Sigmoid colon (tissue), 7 donors: ENCODE data around the gene RASGRP2. TPM values are rescaled to one million over a fixed set of nuclear protein-coding genes. Genes with fewer than 3 reads are reported as not detected.
A peak's percentile ranks its signal among the peaks of the same experiment; 100 is the strongest.

Experiments
- DNase-seq: peaks from one replicate; pipeline ENCODE4 v3.0.0-alpha.2; 2019
- H3K27ac ChIP-seq, 4 donors: fragments of 200-600 bp; sonication (generic); one replicate each; pipeline ENCODE4 v1.5.1; 2016 to 2019; ENCODE audit warnings: mild to moderate bottlenecking in 1 of 4
- H3K27me3 ChIP-seq, 3 donors: fragments of 200-600 bp; sonication (generic); one replicate each; pipeline ENCODE4 v1.5.1; 2019; ENCODE audit warnings: mild to moderate bottlenecking in 1 of 3
- H3K36me3 ChIP-seq, 4 donors: fragments of 200-600 bp; sonication (generic); one replicate each; pipeline ENCODE4 v1.5.1; 2016 to 2019
- H3K4me1 ChIP-seq, 4 donors: fragments of 200-600 bp; sonication (generic); one replicate each; pipeline ENCODE4 v1.5.1; 2017 to 2019
- H3K4me3 ChIP-seq, 4 donors: fragments of 200-600 bp; sonication (generic); one replicate each; pipeline ENCODE4 v1.5.1; 2017 to 2019; ENCODE audit warnings: mild to moderate bottlenecking in 2 of 4, moderate library complexity in 1 of 4
- H3K9me3 ChIP-seq, 4 donors: fragments of 200-600 bp in 3 of 4; sonication (generic) in 3 of 4; one replicate each; pipeline versions ENCODE4 v1.5.1 to v1.6.1; 2013 to 2019
- EP300 ChIP-seq, 4 donors: sonication (generic); formaldehyde crosslinking; IDR thresholded peaks; one replicate each; pipeline ENCODE4 v1.6.1; 2017; ENCODE audit warnings: antibody characterized with exemption in 4 of 4
- POLR2A ChIP-seq, 2 donors: fragments of 450-650 bp; IDR thresholded peaks; one replicate each; pipeline ENCODE4 v1.6.1; 2016; ENCODE audit warnings: antibody characterized with exemption in 2 of 2, mild to moderate bottlenecking in 2 of 2, moderate library complexity in 2 of 2
- POLR2AphosphoS5 ChIP-seq, 4 donors: sonication (generic); formaldehyde crosslinking; IDR thresholded peaks; one replicate each; pipeline ENCODE4 v1.6.1; 2017; ENCODE audit warnings: antibody characterized with exemption in 4 of 4
- WGBS, 2 donors: extraction: QIAGEN DNeasy Blood & Tissue Kit; methylation state at CpG; one replicate each; pipeline ENCODE4 v1.1.7; 2013; 5-methylcytosine and 5-hydroxymethylcytosine counted together
- intact Hi-C: fragments of 100-400 bp; cut with DNase I; formaldehyde crosslinking; loops from one replicate; pipeline ENCODE4 v1.15.1; 2023
- polyA plus RNA-seq, 3 donors: library from polyadenylated mRNA; stranded (reverse); fragments of 200-250 nt; gene quantifications; one replicate each; pipeline ENCODE4 v1.2.3, GENCODE V29; 2013
- total RNA-seq, 4 donors: library from RNA; depleted of rRNA; stranded (reverse); fragments of >200 nt; gene quantifications; one replicate each; pipeline ENCODE4 v1.1.0, GENCODE V29; 2016
- TF ChIP-seq, protein P1 (sequence below), 4 experiments: fragments of 450-650 bp in 3 of 4; fragments of 200-600 bp in 1 of 4; IDR thresholded peaks; one replicate each; pipeline ENCODE4 v1.5.1; 2016 to 2019; ENCODE audit warnings: antibody characterized with exemption in 4 of 4, mild to moderate bottlenecking in 3 of 4, moderate library complexity in 2 of 4
- donor health status: healthy with polysubstance abuse.
- donor health status: Bipolar disorder and iron deficiency.
- donor health status: healthy.

The RASGRP2 gene
- total and polyA plus RNA-seq, 7 donors, result 2.1 to 101 (median 27.2) TPM

- DNase-seq, result no peak
- 43 to 69% methylated on average over 11 of the region's 11 CpGs for WGBS, 2 donors
- peaks cover 0 to 79% (median 71%) of the 10 kb centered on the region in 4 donors for H3K4me1 ChIP-seq
These were observed 20.2 kb upstream of the RASGRP2 start for GRCh38 chr11:64764040-64764611.

DNA sequence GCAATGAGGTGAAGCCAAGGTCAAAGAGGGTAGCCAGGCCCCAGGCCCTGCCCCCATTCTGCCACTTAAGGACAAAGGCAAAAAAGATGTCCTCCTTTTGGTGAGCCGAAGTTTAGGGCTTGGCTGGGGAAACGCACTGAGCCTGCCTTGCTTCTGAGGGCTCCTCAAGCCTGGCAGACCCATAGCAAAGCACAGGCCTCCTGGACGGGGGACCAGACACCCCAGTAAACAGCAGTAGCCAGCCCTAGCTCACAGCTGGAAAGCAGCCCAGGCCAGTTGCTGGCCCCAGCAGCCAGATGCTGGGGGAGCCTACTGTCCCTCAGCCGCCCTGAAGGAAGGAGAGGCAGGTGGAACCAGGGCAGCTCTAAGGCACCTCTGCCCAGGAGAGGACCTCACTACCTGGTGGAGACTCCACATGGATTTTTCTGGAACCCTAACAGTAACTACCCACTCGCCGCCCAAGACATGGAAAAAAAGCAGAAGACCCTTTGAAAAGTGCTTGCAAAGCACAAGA, 19.6 kb upstream of the RASGRP2 start:
- peak; percentile 83 for DNase-seq
- H3K4me1 ChIP-seq, result peaks cover 0 to 84% (median 76%) of the 10 kb centered on the region in 4 donors

More at GRCh38 chr11:64764040-64764611, 20.2 kb upstream of the RASGRP2 start:
- peaks cover 48 to 62% (median 57%) of the 10 kb centered on the region in 4 donors for H3K36me3 ChIP-seq
- H3K27me3 ChIP-seq, result no peaks in the 10 kb centered on the region
- intact Hi-C loops, result loop anchor here (1.0 kb wide), 1 partner anchor 22 kb away; no protein-coding TSS in a partner anchor
- peak overlapping the region; percentile 79 to 88 (median 82) for H3K27ac ChIP-seq
- no peak for TF ChIP-seq POLR2A (IDR thresholded peaks at IDR 0.05)
- TF ChIP-seq, protein P1, sequence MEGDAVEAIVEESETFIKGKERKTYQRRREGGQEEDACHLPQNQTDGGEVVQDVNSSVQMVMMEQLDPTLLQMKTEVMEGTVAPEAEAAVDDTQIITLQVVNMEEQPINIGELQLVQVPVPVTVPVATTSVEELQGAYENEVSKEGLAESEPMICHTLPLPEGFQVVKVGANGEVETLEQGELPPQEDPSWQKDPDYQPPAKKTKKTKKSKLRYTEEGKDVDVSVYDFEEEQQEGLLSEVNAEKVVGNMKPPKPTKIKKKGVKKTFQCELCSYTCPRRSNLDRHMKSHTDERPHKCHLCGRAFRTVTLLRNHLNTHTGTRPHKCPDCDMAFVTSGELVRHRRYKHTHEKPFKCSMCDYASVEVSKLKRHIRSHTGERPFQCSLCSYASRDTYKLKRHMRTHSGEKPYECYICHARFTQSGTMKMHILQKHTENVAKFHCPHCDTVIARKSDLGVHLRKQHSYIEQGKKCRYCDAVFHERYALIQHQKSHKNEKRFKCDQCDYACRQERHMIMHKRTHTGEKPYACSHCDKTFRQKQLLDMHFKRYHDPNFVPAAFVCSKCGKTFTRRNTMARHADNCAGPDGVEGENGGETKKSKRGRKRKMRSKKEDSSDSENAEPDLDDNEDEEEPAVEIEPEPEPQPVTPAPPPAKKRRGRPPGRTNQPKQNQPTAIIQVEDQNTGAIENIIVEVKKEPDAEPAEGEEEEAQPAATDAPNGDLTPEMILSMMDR (IDR thresholded peaks at IDR 0.05), result no peak
- TF ChIP-seq EP300 (IDR thresholded peaks at IDR 0.05), result no peak
- TF ChIP-seq POLR2AphosphoS5 (IDR thresholded peaks at IDR 0.05), result no peak
- H3K4me3 ChIP-seq, result no peak overlapping the region
- no peaks in the 10 kb centered on the region for H3K9me3 ChIP-seq

DNA sequence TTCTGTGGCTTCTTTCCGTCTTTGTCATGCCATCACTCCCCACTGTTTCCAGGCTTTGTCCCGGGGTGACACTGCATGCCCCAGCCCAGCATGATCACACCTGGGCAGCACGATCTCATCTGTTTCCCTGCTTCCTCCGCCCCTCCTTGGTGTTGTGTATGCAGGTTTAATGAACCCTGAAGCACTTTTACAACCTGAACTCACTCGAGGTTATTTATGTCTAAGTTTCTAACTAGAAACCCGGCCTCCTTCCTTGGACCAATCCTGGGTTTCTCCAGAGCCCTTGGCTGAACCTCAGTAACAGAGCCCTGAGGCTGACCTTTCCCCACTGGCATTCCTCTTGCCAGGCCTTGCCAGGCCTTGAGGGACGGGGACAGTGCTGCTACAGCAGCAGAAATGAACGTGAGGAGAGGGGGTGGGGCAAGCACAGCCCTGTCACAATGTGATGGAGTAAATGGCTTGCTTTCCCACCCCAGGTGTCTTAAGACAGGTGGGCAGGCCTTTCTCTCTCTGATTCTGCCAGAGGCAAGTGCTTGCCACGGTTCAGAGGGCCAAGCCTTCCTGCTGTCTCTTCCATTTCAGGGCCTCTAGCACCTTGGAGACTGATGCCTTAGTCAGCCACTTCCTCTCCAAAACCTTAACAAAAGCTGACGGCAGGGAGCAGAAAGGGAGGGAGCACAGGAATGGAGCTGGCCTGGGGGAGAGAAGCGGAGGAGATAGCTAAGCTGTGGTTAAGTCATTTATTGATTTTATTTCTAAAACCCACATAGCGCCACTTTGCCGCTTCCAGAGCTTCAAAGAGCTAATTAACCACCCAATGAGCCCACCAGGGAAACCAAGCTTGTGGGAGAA, 19.0 kb upstream of the RASGRP2 start:
- 41 to 56% methylated on average over 13 of the region's 13 CpGs for WGBS, 2 donors
- TF ChIP-seq POLR2AphosphoS5 (IDR thresholded peaks at IDR 0.05) (peak in 2 of 4 donors; percentile 11 to 39), EP300 (IDR thresholded peaks at IDR 0.05) (no peak), POLR2A (IDR thresholded peaks at IDR 0.05) (no peak)
- TF ChIP-seq, protein P1 (IDR thresholded peaks at IDR 0.05), result no peak
- Histone ChIP-seq H3K36me3 (peaks cover 36 to 50% (median 45%) of the 10 kb centered on the region in 4 donors), H3K9me3 (no peaks in the 10 kb centered on the region), H3K4me3 (no peak overlapping the region), H3K4me1 (peaks cover 0 to 86% (median 79%) of the 10 kb centered on the region in 4 donors), H3K27me3 (no peaks in the 10 kb centered on the region), H3K27ac (peak overlapping the region; percentile 79 to 88 (median 82))
- peak; percentile 74 for DNase-seq
- intact Hi-C loops, result no loop called here

More for the DNA sequence above, 19.6 kb upstream of the RASGRP2 start:
- TF ChIP-seq, protein P1 (IDR thresholded peaks at IDR 0.05), result no peak
- TF ChIP-seq POLR2AphosphoS5 (IDR thresholded peaks at IDR 0.05), result peak in 2 of 4 donors; percentile 20 to 46
- whole genome bisulfite sequencing, 2 donors, result 66 to 84% methylated on average over 6 of the region's 6 CpGs
- intact Hi-C loops, result loop anchor here (1.0 kb wide), 1 partner anchor 21 kb away; no protein-coding TSS in a partner anchor
- H3K27me3 ChIP-seq, result no peaks in the 10 kb centered on the region
- H3K4me3 ChIP-seq, result no peak overlapping the region
- peaks cover 42 to 57% (median 52%) of the 10 kb centered on the region in 4 donors for H3K36me3 ChIP-seq
- H3K27ac ChIP-seq, result peak overlapping the region; percentile 79 to 88 (median 82)
- H3K9me3 ChIP-seq, result no peaks in the 10 kb centered on the region

DNA sequence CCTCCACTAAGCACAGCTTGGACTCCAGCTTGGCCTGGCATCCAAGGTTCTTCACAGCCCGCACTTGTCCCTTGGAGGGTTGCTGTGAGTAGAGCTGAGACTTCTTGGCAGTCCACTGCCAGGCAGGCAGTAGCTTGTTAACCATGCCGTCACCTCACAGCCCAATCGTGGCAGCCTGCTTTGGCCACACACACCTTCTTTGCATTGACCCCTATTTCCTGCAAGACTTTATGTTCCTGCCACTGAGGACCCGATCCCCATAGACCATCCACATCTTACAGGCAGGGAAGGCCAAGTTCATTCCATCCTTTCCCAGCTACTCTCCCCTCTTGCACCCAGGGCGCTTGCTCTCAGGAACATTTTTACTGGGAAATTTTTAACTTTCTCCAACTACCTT, 18.3 kb upstream of the RASGRP2 start:
- WGBS, 2 donors, result 65 to 77% methylated on average over 5 of the region's 5 CpGs
- peak; percentile 65 for DNase-seq
- TF ChIP-seq POLR2AphosphoS5 (IDR thresholded peaks at IDR 0.05), result peak in 1 of 4 donors; percentile 26
- TF ChIP-seq POLR2A (IDR thresholded peaks at IDR 0.05), result no peak
- Histone ChIP-seq H3K27ac (peak overlapping the region; percentile 79 to 88 (median 82)), H3K27me3 (no peaks in the 10 kb centered on the region), H3K9me3 (no peaks in the 10 kb centered on the region), H3K4me3 (no peak overlapping the region), H3K4me1 (peaks cover 0 to 81% (median 76%) of the 10 kb centered on the region in 4 donors), H3K36me3 (peaks cover 29 to 44% (median 39%) of the 10 kb centered on the region in 4 donors)
- intact Hi-C loops, result no loop called here
